GM12878 (cell line): ENCODE results near the gene DNMT3L. TPM values are rescaled to one million over a fixed set of nuclear protein-coding genes. Genes with fewer than 3 reads are reported as not detected.

ENCODE experiments used
- BCL11A ChIP-seq: IDR thresholded peaks from 2 replicates; pipeline ENCODE4 v1.6.1; 2011; ENCODE audit warnings: low read depth, low read length
- BCLAF1 ChIP-seq: fragments of 450-650 bp; IDR thresholded peaks from 2 replicates; pipeline ENCODE4 v1.6.1; 2017; ENCODE audit warnings: antibody characterized with exemption, mild to moderate bottlenecking, moderate library complexity
- KDM1A ChIP-seq: fragments of 200-600 bp; sonication (generic); IDR thresholded peaks from 2 replicates; pipeline ENCODE4 v1.6.1; 2016; ENCODE audit warnings: borderline replicate concordance
- LARP7 ChIP-seq: fragments of 450-650 bp; IDR thresholded peaks from 2 replicates; pipeline ENCODE4 v1.6.1; 2017; ENCODE audit warnings: mild to moderate bottlenecking
- MEF2A ChIP-seq: IDR thresholded peaks from 2 replicates; pipeline ENCODE4 v1.6.1; 2011; ENCODE audit warnings: low read depth, mild to moderate bottlenecking, low read length, moderate library complexity; ENCODE audit not compliant: insufficient read depth
- MEF2B ChIP-seq: fragments of 450-650 bp; IDR thresholded peaks from 2 replicates; pipeline ENCODE4 v1.6.1; 2018; ENCODE audit warnings: mild to moderate bottlenecking, moderate library complexity; ENCODE audit not compliant: partially characterized antibody, poor library complexity, severe bottlenecking
- MYC ChIP-seq: IDR thresholded peaks from 2 replicates; pipeline ENCODE4 v1.6.1; 2011; ENCODE audit warnings: mild to moderate bottlenecking, low read length, moderate library complexity, inconsistent platforms; ENCODE audit not compliant: insufficient read depth, insufficient replicate concordance, insufficient read length, severe bottlenecking
- NFYA ChIP-seq: IDR thresholded peaks from 2 replicates; pipeline ENCODE4 v1.6.1; 2011; ENCODE audit warnings: low read depth, mild to moderate bottlenecking, low read length, improper control_type of control experiment, borderline replicate concordance
- PKNOX1 ChIP-seq: fragments of 450-650 bp; IDR thresholded peaks from 2 replicates; pipeline ENCODE4 v1.6.1; 2016; ENCODE audit warnings: mild to moderate bottlenecking
- POLR2AphosphoS5 ChIP-seq: IDR thresholded peaks from 2 replicates; pipeline ENCODE4 v1.6.1; 2011; ENCODE audit warnings: mild to moderate bottlenecking, low read length, inconsistent platforms
- RFX5 ChIP-seq: IDR thresholded peaks from 2 replicates; pipeline ENCODE4 v1.6.1; 2011; ENCODE audit warnings: low read depth, low read length, improper control_type of control experiment
- SMARCA5 ChIP-seq: fragments of 450-650 bp; IDR thresholded peaks from 2 replicates; pipeline ENCODE4 v1.6.1; 2017; ENCODE audit warnings: mild to moderate bottlenecking
- TARDBP ChIP-seq: IDR thresholded peaks from 2 replicates; pipeline ENCODE4 v1.6.1; 2016; ENCODE audit warnings: borderline replicate concordance
- YY1 ChIP-seq: IDR thresholded peaks from 2 replicates; pipeline ENCODE4 v1.6.1; 2011; ENCODE audit warnings: low read depth, mild to moderate bottlenecking, low read length
- polyA plus RNA-seq, 11 experiments: library from polyadenylated mRNA; depleted of rRNA in 4 of 11; unstranded in 6 of 11; stranded (reverse) in 5 of 11; fragments of >200 nt; fragmentation: Nextera tagmentation in 4 of 11; fragmentation: Illumina TruSeq in 1 of 11; extraction: Ambion mirVana in 4 of 11; extraction: Trizol in 1 of 11; gene quantifications; 1 replicate in 1 of 11; 2 replicates in 10 of 11; pipeline versions ENCODE4 v1.2.1 to v1.2.3, GENCODE V29; 2011 to 2016; ENCODE audit warnings: inconsistent platforms in 2 of 11, missing spikeins in 2 of 11, low read depth in 1 of 11
- total RNA-seq, 4 experiments: library from RNA; depleted of rRNA in 3 of 4; stranded (reverse); fragments of >200 nt in 3 of 4; fragmentation: Illumina TruSeq in 1 of 4; extraction: Trizol in 1 of 4; gene quantifications; 2 replicates each; pipeline versions ENCODE4 v1.2.1 to v1.2.3, GENCODE V29; 2013 to 2021
- TF ChIP-seq, protein P1 (sequence below): IDR thresholded peaks from 2 replicates; pipeline ENCODE4 v1.6.1; 2012; ENCODE audit warnings: mild to moderate bottlenecking, low read depth, low read length
- TF ChIP-seq, protein P2 (sequence below): fragments of 450-650 bp; formaldehyde crosslinking; IDR thresholded peaks from 2 replicates; pipeline ENCODE4 v1.5.0; 2022; ENCODE audit warnings: mild to moderate bottlenecking, missing genetic modification characterization

The DNMT3L gene
- total and polyA plus RNA-seq, 10 of the 15 experiments (the other 5 are each of a cell fraction or from before 2014, with no cell fraction given) = not detected

- TF ChIP-seq, protein P1, sequence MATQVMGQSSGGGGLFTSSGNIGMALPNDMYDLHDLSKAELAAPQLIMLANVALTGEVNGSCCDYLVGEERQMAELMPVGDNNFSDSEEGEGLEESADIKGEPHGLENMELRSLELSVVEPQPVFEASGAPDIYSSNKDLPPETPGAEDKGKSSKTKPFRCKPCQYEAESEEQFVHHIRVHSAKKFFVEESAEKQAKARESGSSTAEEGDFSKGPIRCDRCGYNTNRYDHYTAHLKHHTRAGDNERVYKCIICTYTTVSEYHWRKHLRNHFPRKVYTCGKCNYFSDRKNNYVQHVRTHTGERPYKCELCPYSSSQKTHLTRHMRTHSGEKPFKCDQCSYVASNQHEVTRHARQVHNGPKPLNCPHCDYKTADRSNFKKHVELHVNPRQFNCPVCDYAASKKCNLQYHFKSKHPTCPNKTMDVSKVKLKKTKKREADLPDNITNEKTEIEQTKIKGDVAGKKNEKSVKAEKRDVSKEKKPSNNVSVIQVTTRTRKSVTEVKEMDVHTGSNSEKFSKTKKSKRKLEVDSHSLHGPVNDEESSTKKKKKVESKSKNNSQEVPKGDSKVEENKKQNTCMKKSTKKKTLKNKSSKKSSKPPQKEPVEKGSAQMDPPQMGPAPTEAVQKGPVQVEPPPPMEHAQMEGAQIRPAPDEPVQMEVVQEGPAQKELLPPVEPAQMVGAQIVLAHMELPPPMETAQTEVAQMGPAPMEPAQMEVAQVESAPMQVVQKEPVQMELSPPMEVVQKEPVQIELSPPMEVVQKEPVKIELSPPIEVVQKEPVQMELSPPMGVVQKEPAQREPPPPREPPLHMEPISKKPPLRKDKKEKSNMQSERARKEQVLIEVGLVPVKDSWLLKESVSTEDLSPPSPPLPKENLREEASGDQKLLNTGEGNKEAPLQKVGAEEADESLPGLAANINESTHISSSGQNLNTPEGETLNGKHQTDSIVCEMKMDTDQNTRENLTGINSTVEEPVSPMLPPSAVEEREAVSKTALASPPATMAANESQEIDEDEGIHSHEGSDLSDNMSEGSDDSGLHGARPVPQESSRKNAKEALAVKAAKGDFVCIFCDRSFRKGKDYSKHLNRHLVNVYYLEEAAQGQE = no peak
- TF ChIP-seq MEF2A = no peak
- peak; percentile 5 for TF ChIP-seq MYC
- TF ChIP-seq BCL11A = no peak
- TF ChIP-seq YY1 = peak; percentile 82
- TF ChIP-seq KDM1A = no peak
- TF ChIP-seq BCLAF1 = no peak
- peak; percentile 81 for TF ChIP-seq MEF2B
- TF ChIP-seq PKNOX1 = peak; percentile 5; the same call in 1 of the 2 replicates
- no peak for TF ChIP-seq RFX5
- TF ChIP-seq POLR2AphosphoS5 = peak; percentile 68; the same call in 1 of the 2 replicates
- TF ChIP-seq LARP7 = peak; percentile 89
- peak; percentile 75; the same call in 1 of the 2 replicates for TF ChIP-seq SMARCA5
- TF ChIP-seq, protein P2, sequence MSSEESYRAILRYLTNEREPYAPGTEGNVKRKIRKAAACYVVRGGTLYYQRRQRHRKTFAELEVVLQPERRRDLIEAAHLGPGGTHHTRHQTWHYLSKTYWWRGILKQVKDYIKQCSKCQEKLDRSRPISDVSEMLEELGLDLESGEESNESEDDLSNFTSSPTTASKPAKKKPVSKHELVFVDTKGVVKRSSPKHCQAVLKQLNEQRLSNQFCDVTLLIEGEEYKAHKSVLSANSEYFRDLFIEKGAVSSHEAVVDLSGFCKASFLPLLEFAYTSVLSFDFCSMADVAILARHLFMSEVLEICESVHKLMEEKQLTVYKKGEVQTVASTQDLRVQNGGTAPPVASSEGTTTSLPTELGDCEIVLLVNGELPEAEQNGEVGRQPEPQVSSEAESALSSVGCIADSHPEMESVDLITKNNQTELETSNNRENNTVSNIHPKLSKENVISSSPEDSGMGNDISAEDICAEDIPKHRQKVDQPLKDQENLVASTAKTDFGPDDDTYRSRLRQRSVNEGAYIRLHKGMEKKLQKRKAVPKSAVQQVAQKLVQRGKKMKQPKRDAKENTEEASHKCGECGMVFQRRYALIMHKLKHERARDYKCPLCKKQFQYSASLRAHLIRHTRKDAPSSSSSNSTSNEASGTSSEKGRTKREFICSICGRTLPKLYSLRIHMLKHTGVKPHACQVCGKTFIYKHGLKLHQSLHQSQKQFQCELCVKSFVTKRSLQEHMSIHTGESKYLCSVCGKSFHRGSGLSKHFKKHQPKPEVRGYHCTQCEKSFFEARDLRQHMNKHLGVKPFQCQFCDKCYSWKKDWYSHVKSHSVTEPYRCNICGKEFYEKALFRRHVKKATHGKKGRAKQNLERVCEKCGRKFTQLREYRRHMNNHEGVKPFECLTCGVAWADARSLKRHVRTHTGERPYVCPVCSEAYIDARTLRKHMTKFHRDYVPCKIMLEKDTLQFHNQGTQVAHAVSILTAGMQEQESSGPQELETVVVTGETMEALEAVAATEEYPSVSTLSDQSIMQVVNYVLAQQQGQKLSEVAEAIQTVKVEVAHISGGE (CRISPR knock-in tag) = no peak
- TF ChIP-seq NFYA = no peak
- TF ChIP-seq TARDBP = no peak
Observed at GRCh38 chr21:44299458-44300261, 38.0 kb upstream of the DNMT3L start, which contains the start of gene PFKL (continued).
